G401.6 (cell line): ENCODE measurements around the gene MUC4.

Experiments
- FAIRE-seq: peaks from 2 replicates; lab custom pipeline; 2012; peaks lifted over from hg19 to GRCh38; lab: Jason Lieb, UNC

MUC4 gene

GRCh38 chr3:195698647-195699387 lies 112.9 kb downstream of the MUC4 start:
- no peak for FAIRE-seq

DNA sequence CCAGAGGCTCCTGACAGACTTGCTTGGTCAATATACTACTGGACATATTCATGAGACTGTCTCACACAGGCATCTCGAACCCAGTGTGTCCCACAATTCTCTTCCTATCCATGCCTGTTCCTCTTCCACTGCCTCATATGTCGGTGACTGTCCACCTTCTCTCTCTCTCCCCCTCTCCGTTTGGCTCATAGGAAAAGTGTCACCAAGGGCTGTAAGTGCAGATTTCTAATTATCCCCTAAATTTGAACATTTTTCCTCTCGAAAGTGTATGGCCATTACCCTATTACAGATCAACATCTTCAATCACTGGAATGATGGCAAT lies 113.4 kb downstream of the MUC4 start:
- FAIRE-seq, result no peak

- no peak for FAIRE-seq
These were observed 114.0 kb downstream of the MUC4 start for GRCh38 chr3:195697582-195698324.
